Esophagus muscularis mucosa (tissue), 4 donors: Measurements from ENCODE around the gene MPRIP.
"Not testable (repeated sequence)": the region's sequence is repeated elsewhere in the genome, so short reads cannot be mapped to it uniquely, and the experiment has no call there.

Experiments used
- CTCF ChIP-seq, 3 experiments: fragments of 200-600 bp in 2 of 3; fragments of 450-650 bp in 1 of 3; sonication (generic) in 2 of 3; IDR thresholded peaks; one replicate each; pipeline ENCODE4 v1.5.1; 2017 to 2019; ENCODE audit warnings: antibody characterized with exemption in 3 of 3, mild to moderate bottlenecking in 2 of 3, moderate library complexity in 1 of 3
- EP300 ChIP-seq: sonication (generic); formaldehyde crosslinking; IDR thresholded peaks from one replicate; pipeline ENCODE4 v1.6.1; 2017; ENCODE audit warnings: antibody characterized with exemption
- POLR2A ChIP-seq: fragments of 450-650 bp; IDR thresholded peaks from one replicate; pipeline ENCODE4 v1.6.1; 2017; ENCODE audit warnings: antibody characterized with exemption, moderate library complexity, mild to moderate bottlenecking, low read depth
- POLR2AphosphoS5 ChIP-seq, 2 donors: sonication (generic); formaldehyde crosslinking; IDR thresholded peaks; one replicate each; pipeline ENCODE4 v1.6.1; 2017; ENCODE audit warnings: antibody characterized with exemption in 2 of 2

- not testable (repeated sequence) for TF ChIP-seq POLR2A; CTCF (IDR thresholded peaks at IDR 0.05); EP300; POLR2AphosphoS5 (IDR thresholded peaks at IDR 0.05)
These were observed 34.4 kb upstream of the MPRIP start for GRCh38 chr17:17007891-17008290.
